Suprapubic skin (tissue), 4 donors: Measurements from ENCODE around the gene KRT76.

Experiments
- EP300 ChIP-seq: sonication (generic); formaldehyde crosslinking; IDR thresholded peaks from one replicate; pipeline ENCODE4 v1.6.1; 2017; ENCODE audit warnings: antibody characterized with exemption
- POLR2A ChIP-seq, 2 donors: fragments of 450-650 bp; IDR thresholded peaks; one replicate each; pipeline ENCODE4 v1.6.1; 2017; ENCODE audit warnings: antibody characterized with exemption in 2 of 2, mild to moderate bottlenecking in 2 of 2, moderate library complexity in 2 of 2
- POLR2AphosphoS5 ChIP-seq, 3 donors: sonication (generic); formaldehyde crosslinking; IDR thresholded peaks; one replicate each; pipeline ENCODE4 v1.6.1; 2017; ENCODE audit warnings: antibody characterized with exemption in 3 of 3
- TF ChIP-seq, protein P1 (sequence below), 2 donors: fragments of 200-600 bp in 1 of 2; fragments of 450-650 bp in 1 of 2; sonication (generic) in 1 of 2; IDR thresholded peaks; one replicate each; pipeline ENCODE4 v1.5.1; 2016 to 2019; ENCODE audit warnings: antibody characterized with exemption in 2 of 2, mild to moderate bottlenecking in 1 of 2, moderate library complexity in 1 of 2

DNA sequence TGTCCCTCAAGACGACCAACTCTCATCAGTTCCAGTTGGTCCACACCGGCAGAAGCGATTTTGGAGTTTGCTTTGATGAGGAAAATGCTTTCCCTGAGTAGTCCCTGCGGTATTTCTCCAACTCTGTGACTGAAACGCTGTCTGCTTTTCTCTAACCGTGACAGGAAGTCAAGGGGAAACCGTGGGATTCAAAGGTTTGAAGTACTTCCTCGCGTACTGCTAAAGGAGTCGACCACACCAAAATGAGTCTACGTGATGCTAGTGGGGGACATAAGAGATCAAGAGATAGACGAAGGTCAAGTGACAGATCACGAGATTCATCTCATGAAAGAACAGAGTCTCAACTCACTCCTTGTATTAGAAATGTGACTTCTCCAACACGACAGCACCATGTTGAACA, 28.6 kb downstream of the KRT76 start:
- TF ChIP-seq, protein P1, sequence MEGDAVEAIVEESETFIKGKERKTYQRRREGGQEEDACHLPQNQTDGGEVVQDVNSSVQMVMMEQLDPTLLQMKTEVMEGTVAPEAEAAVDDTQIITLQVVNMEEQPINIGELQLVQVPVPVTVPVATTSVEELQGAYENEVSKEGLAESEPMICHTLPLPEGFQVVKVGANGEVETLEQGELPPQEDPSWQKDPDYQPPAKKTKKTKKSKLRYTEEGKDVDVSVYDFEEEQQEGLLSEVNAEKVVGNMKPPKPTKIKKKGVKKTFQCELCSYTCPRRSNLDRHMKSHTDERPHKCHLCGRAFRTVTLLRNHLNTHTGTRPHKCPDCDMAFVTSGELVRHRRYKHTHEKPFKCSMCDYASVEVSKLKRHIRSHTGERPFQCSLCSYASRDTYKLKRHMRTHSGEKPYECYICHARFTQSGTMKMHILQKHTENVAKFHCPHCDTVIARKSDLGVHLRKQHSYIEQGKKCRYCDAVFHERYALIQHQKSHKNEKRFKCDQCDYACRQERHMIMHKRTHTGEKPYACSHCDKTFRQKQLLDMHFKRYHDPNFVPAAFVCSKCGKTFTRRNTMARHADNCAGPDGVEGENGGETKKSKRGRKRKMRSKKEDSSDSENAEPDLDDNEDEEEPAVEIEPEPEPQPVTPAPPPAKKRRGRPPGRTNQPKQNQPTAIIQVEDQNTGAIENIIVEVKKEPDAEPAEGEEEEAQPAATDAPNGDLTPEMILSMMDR (IDR thresholded peaks at IDR 0.05) = no peak
- TF ChIP-seq POLR2A (IDR thresholded peaks at IDR 0.05) (no peak), POLR2AphosphoS5 (IDR thresholded peaks at IDR 0.05) (no peak), EP300 (no peak)
